Stimulated activated memory B cell treated with anti-CD40 and anti-IgM and Interleukin-4, amounts not matched to agents 10 μg/mL and 1 μg/mL and 100 μg/mL, for 72 hours (primary cell): ENCODE data around the gene CPEB1.

Experiments used
- ATAC-seq: fragments of 150-1000 bp; cut with Tn5 transposase; 2 replicates; pipeline ENCODE4 v1.10.0; 2021
- H3K27ac Mint-ChIP-seq: one replicate; pipeline ENCODE4 v1.8.0; 2022; ENCODE audit warnings: mild to moderate bottlenecking, mixed read lengths
- H3K27me3 Mint-ChIP-seq: one replicate; pipeline ENCODE4 v1.8.0; 2022; ENCODE audit warnings: mixed read lengths
- H3K36me3 Mint-ChIP-seq: one replicate; pipeline ENCODE4 v1.8.0; 2022; ENCODE audit warnings: mixed read lengths
- H3K4me1 Mint-ChIP-seq: one replicate; pipeline ENCODE4 v1.8.0; 2022; ENCODE audit warnings: mixed read lengths
- H3K4me3 Mint-ChIP-seq: one replicate; pipeline ENCODE4 v1.8.0; 2022; ENCODE audit warnings: mild to moderate bottlenecking, moderate library complexity, mixed read lengths
- H3K9me3 Mint-ChIP-seq: one replicate; pipeline ENCODE4 v1.8.0; 2022; ENCODE audit warnings: mixed read lengths

Gene CPEB1

GRCh38 chr15:82640672-82641071, 6.5 kb downstream of the CPEB1 start:
- no peaks in the 10 kb centered on the region for H3K36me3 Mint-ChIP-seq
- ATAC-seq, result no peak
- peaks cover 5% of the 10 kb centered on the region for H3K4me1 Mint-ChIP-seq
- H3K4me3 Mint-ChIP-seq, result no peak overlapping the region
- H3K27ac Mint-ChIP-seq, result no peak overlapping the region
- peaks cover 61% of the 10 kb centered on the region for H3K27me3 Mint-ChIP-seq
- H3K9me3 Mint-ChIP-seq, result no peaks in the 10 kb centered on the region

- no peak overlapping the region for H3K4me3 Mint-ChIP-seq
- no peak for ATAC-seq
- H3K27ac Mint-ChIP-seq, result no peak overlapping the region
- no peaks in the 10 kb centered on the region for H3K36me3 Mint-ChIP-seq
- H3K4me1 Mint-ChIP-seq, result no peaks in the 10 kb centered on the region
- peaks cover 39% of the 10 kb centered on the region for H3K27me3 Mint-ChIP-seq
- no peaks in the 10 kb centered on the region for H3K9me3 Mint-ChIP-seq
Measured at GRCh38 chr15:82635798-82636197, 11.4 kb downstream of the CPEB1 start.

GRCh38 chr15:82630033-82630432, 17.1 kb downstream of the CPEB1 start:
- no peak overlapping the region for H3K4me3 Mint-ChIP-seq
- no peaks in the 10 kb centered on the region for H3K36me3 Mint-ChIP-seq
- no peaks in the 10 kb centered on the region for H3K9me3 Mint-ChIP-seq
- H3K27me3 Mint-ChIP-seq, result no peaks in the 10 kb centered on the region
- no peaks in the 10 kb centered on the region for H3K4me1 Mint-ChIP-seq
- no peak overlapping the region for H3K27ac Mint-ChIP-seq
- no peak for ATAC-seq

GRCh38 chr15:82625136-82625535, 22.0 kb downstream of the CPEB1 start:
- no peaks in the 10 kb centered on the region for H3K9me3 Mint-ChIP-seq

GRCh38 chr15:82624438-82624837, 22.7 kb downstream of the CPEB1 start:
- no peak for ATAC-seq
- H3K36me3 Mint-ChIP-seq, result no peaks in the 10 kb centered on the region
- no peak overlapping the region for H3K4me3 Mint-ChIP-seq

More at GRCh38 chr15:82625136-82625535, 22.0 kb downstream of the CPEB1 start:
- peaks cover 12% of the 10 kb centered on the region for H3K27me3 Mint-ChIP-seq
- H3K4me3 Mint-ChIP-seq, result no peak overlapping the region
- no peaks in the 10 kb centered on the region for H3K4me1 Mint-ChIP-seq
- no peak overlapping the region for H3K27ac Mint-ChIP-seq
- no peaks in the 10 kb centered on the region for H3K36me3 Mint-ChIP-seq
- no peak for ATAC-seq

GRCh38 chr15:82624008-82624407, 23.2 kb downstream of the CPEB1 start:
- Mint-ChIP-seq H3K4me3 (no peak overlapping the region), H3K9me3 (no peaks in the 10 kb centered on the region), H3K27ac (no peak overlapping the region), H3K4me1 (no peaks in the 10 kb centered on the region), H3K36me3 (no peaks in the 10 kb centered on the region), H3K27me3 (peaks cover 12% of the 10 kb centered on the region)
- ATAC-seq, result no peak

More at GRCh38 chr15:82624438-82624837, 22.7 kb downstream of the CPEB1 start:
- H3K27ac Mint-ChIP-seq, result no peak overlapping the region
- peaks cover 12% of the 10 kb centered on the region for H3K27me3 Mint-ChIP-seq
- no peaks in the 10 kb centered on the region for H3K9me3 Mint-ChIP-seq
- no peaks in the 10 kb centered on the region for H3K4me1 Mint-ChIP-seq

GRCh38 chr15:82621970-82622369, 25.2 kb downstream of the CPEB1 start:
- no peak overlapping the region for H3K4me3 Mint-ChIP-seq
- H3K9me3 Mint-ChIP-seq, result no peaks in the 10 kb centered on the region

GRCh38 chr15:82613747-82614146, 33.4 kb downstream of the CPEB1 start:
- Mint-ChIP-seq H3K4me1 (no peaks in the 10 kb centered on the region), H3K4me3 (no peak overlapping the region), H3K36me3 (no peaks in the 10 kb centered on the region), H3K27ac (no peak overlapping the region), H3K27me3 (peaks cover 9% of the 10 kb centered on the region), H3K9me3 (no peaks in the 10 kb centered on the region)
- peak; percentile 43 for ATAC-seq

More at GRCh38 chr15:82621970-82622369, 25.2 kb downstream of the CPEB1 start:
- Mint-ChIP-seq H3K36me3 (no peaks in the 10 kb centered on the region), H3K27me3 (peaks cover 12% of the 10 kb centered on the region), H3K4me1 (no peaks in the 10 kb centered on the region), H3K27ac (no peak overlapping the region)
- ATAC-seq, result no peak

- ATAC-seq, result no peak
Measured at GRCh38 chr15:82611348-82611747, 35.8 kb downstream of the CPEB1 start.

GRCh38 chr15:82602195-82602594, 45.0 kb downstream of the CPEB1 start:
- Mint-ChIP-seq H3K27ac (no peak overlapping the region), H3K4me1 (no peaks in the 10 kb centered on the region), H3K9me3 (no peaks in the 10 kb centered on the region), H3K27me3 (peaks cover 51% of the 10 kb centered on the region), H3K4me3 (no peak overlapping the region), H3K36me3 (no peaks in the 10 kb centered on the region)
- no peak for ATAC-seq

More at GRCh38 chr15:82611348-82611747, 35.8 kb downstream of the CPEB1 start:
- peaks cover 18% of the 10 kb centered on the region for H3K27me3 Mint-ChIP-seq
- H3K36me3 Mint-ChIP-seq, result no peaks in the 10 kb centered on the region
- H3K4me3 Mint-ChIP-seq, result no peak overlapping the region
- H3K27ac Mint-ChIP-seq, result no peak overlapping the region
- no peaks in the 10 kb centered on the region for H3K4me1 Mint-ChIP-seq
- no peaks in the 10 kb centered on the region for H3K9me3 Mint-ChIP-seq

GRCh38 chr15:82599862-82600261, 47.3 kb downstream of the CPEB1 start:
- Mint-ChIP-seq H3K4me3 (no peak overlapping the region), H3K4me1 (no peaks in the 10 kb centered on the region), H3K9me3 (no peaks in the 10 kb centered on the region), H3K27me3 (peaks cover 55% of the 10 kb centered on the region), H3K36me3 (no peaks in the 10 kb centered on the region), H3K27ac (no peak overlapping the region)
- no peak for ATAC-seq

GRCh38 chr15:82597815-82598214, 49.3 kb downstream of the CPEB1 start:
- Mint-ChIP-seq H3K36me3 (no peaks in the 10 kb centered on the region), H3K27me3 (peaks cover 63% of the 10 kb centered on the region), H3K4me3 (no peak overlapping the region), H3K9me3 (no peaks in the 10 kb centered on the region), H3K27ac (no peak overlapping the region), H3K4me1 (no peaks in the 10 kb centered on the region)
- no peak for ATAC-seq

- H3K4me3 Mint-ChIP-seq, result no peak overlapping the region
- no peak for ATAC-seq
- no peaks in the 10 kb centered on the region for H3K9me3 Mint-ChIP-seq
- no peaks in the 10 kb centered on the region for H3K36me3 Mint-ChIP-seq
- H3K27ac Mint-ChIP-seq, result no peak overlapping the region
- peaks cover 64% of the 10 kb centered on the region for H3K27me3 Mint-ChIP-seq
- H3K4me1 Mint-ChIP-seq, result no peaks in the 10 kb centered on the region
Measured at GRCh38 chr15:82595766-82596165, 51.4 kb downstream of the CPEB1 start.

- ATAC-seq, result no peak
Measured at GRCh38 chr15:82595203-82595602, 52.0 kb downstream of the CPEB1 start.

GRCh38 chr15:82587805-82588204, 59.4 kb downstream of the CPEB1 start:
- Mint-ChIP-seq H3K36me3 (no peaks in the 10 kb centered on the region), H3K4me3 (no peak overlapping the region), H3K27me3 (peaks cover 22% of the 10 kb centered on the region), H3K9me3 (no peaks in the 10 kb centered on the region), H3K4me1 (no peaks in the 10 kb centered on the region), H3K27ac (no peak overlapping the region)
- no peak for ATAC-seq

More at GRCh38 chr15:82595203-82595602, 52.0 kb downstream of the CPEB1 start:
- Mint-ChIP-seq H3K9me3 (no peaks in the 10 kb centered on the region), H3K27me3 (peaks cover 64% of the 10 kb centered on the region), H3K4me1 (no peaks in the 10 kb centered on the region), H3K4me3 (no peak overlapping the region), H3K27ac (no peak overlapping the region), H3K36me3 (no peaks in the 10 kb centered on the region)

GRCh38 chr15:82585072-82585471, 62.1 kb downstream of the CPEB1 start:
- H3K36me3 Mint-ChIP-seq, result no peaks in the 10 kb centered on the region
- no peaks in the 10 kb centered on the region for H3K9me3 Mint-ChIP-seq
- ATAC-seq, result no peak

GRCh38 chr15:82580713-82581112, 66.5 kb downstream of the CPEB1 start:
- Mint-ChIP-seq H3K9me3 (no peaks in the 10 kb centered on the region), H3K4me1 (no peaks in the 10 kb centered on the region), H3K36me3 (no peaks in the 10 kb centered on the region), H3K27me3 (peaks cover 17% of the 10 kb centered on the region), H3K4me3 (no peak overlapping the region), H3K27ac (no peak overlapping the region)
- ATAC-seq, result no peak

More at GRCh38 chr15:82585072-82585471, 62.1 kb downstream of the CPEB1 start:
- Mint-ChIP-seq H3K27me3 (peaks cover 8% of the 10 kb centered on the region), H3K27ac (no peak overlapping the region), H3K4me1 (no peaks in the 10 kb centered on the region), H3K4me3 (no peak overlapping the region)
